GM12878 (cell line): ENCODE measurements around the gene DNAJB6. TPM values are rescaled to one million over a fixed set of nuclear protein-coding genes. Genes with fewer than 3 reads are reported as not detected.

Experiments
- ATAC-seq: fragments of 200-7000 bp; cut with Tn5 transposase; 3 replicates; pipeline ENCODE4 v1.9.1; 2020; ENCODE audit warnings: mild to moderate bottlenecking, moderate library complexity
- BruUV-seq: library from RNA; stranded (reverse); fragments of 400-500 nt; replicated peaks from 2 replicates; lab custom pipeline; 2021; lab: Mats Ljungman, UMichigan
- CTCF ChIA-PET: fragments of 300-600 bp; sonication (Branson Sonifier 250); formaldehyde crosslinking; extraction: SDS; loops from one replicate; lab custom pipeline; 2021; ENCODE audit warnings: inconsistent platforms; lab: Yijun Ruan, JAX
- POLR2A ChIA-PET: fragments of 350-600 bp; formaldehyde crosslinking; extraction: SDS; loops from one replicate; lab custom pipeline; 2021; ENCODE audit warnings: inconsistent platforms; lab: Charles Lee
- RAD21 ChIA-PET: fragments of 300-600 bp; sonication (Branson Sonifier 250); formaldehyde crosslinking; loops from one replicate; lab custom pipeline; 2023; ENCODE audit warnings: antibody characterized with exemption; ENCODE audit not compliant: unreplicated experiment; lab: Charles Lee
- SMC1A ChIA-PET: fragments of 300-600 bp; sonication (Branson Sonifier 250); formaldehyde crosslinking; loops from one replicate; lab custom pipeline; 2023; ENCODE audit not compliant: unreplicated experiment, uncharacterized antibody; lab: Charles Lee
- DNase-seq: peaks from one replicate; pipeline ENCODE4 v3.0.0-alpha.2; 2011; ENCODE audit warnings: low read depth, low spot score
- FAIRE-seq: peaks from 3 replicates; lab custom pipeline; 2011; peaks lifted over from hg19 to GRCh38; lab: Jason Lieb, UNC
- H2AFZ ChIP-seq: 2 replicates; pipeline ENCODE4 v1.6.0; 2011; ENCODE audit warnings: low read depth, low read length, control low read depth; ENCODE audit not compliant: control insufficient read depth
- H3K27ac ChIP-seq: 2 replicates; pipeline ENCODE4 v1.5.1; 2011; ENCODE audit warnings: control low read depth; ENCODE audit not compliant: control insufficient read depth, insufficient read depth
- H3K27me3 ChIP-seq, 2 experiments: replicated peaks in 1 of 2; 2 replicates each; pipeline versions ENCODE4 v1.6.0 to v1.6.1; 2011; ENCODE audit warnings: low read length in 1 of 2; ENCODE audit not compliant: control insufficient read depth in 2 of 2, insufficient read depth in 2 of 2
- H3K36me3 ChIP-seq, 2 experiments: 2 replicates each; pipeline ENCODE4 v1.5.1; 2011; ENCODE audit warnings: low read length in 1 of 2; ENCODE audit not compliant: control insufficient read depth in 2 of 2, insufficient read depth in 2 of 2
- H3K4me1 ChIP-seq: 2 replicates; pipeline ENCODE4 v1.6.1; 2011; ENCODE audit warnings: mild to moderate bottlenecking, low read length, moderate library complexity, mixed read lengths; ENCODE audit not compliant: control insufficient read depth, insufficient read depth
- H3K4me2 ChIP-seq: 2 replicates; pipeline ENCODE4 v1.6.0; 2011; ENCODE audit warnings: control low read depth; ENCODE audit not compliant: control insufficient read depth, insufficient read depth
- H3K4me3 ChIP-seq: fragments of 200-600 bp; sonication (generic); 2 replicates; pipeline ENCODE4 v1.5.1; 2016
- H3K79me2 ChIP-seq: 2 replicates; pipeline ENCODE4 v1.6.0; 2011; ENCODE audit warnings: low read length; ENCODE audit not compliant: control insufficient read depth, insufficient read depth
- H3K9ac ChIP-seq: 2 replicates; pipeline ENCODE4 v1.8.0; 2011; ENCODE audit warnings: low read length, control low read depth, mixed read lengths; ENCODE audit not compliant: control insufficient read depth, insufficient read depth
- H3K9me3 ChIP-seq: replicated peaks from 3 replicates; pipeline ENCODE4 v1.5.1; 2011; ENCODE audit warnings: mild to moderate bottlenecking, low read length; ENCODE audit not compliant: control insufficient read depth, insufficient read depth
- H4K20me1 ChIP-seq: 2 replicates; pipeline ENCODE4 v1.6.0; 2011; ENCODE audit not compliant: control insufficient read depth, insufficient read depth
- ATF7 ChIP-seq: fragments of 450-650 bp; IDR thresholded peaks from 2 replicates; pipeline ENCODE4 v1.6.1; 2016; ENCODE audit warnings: low read depth, mild to moderate bottlenecking
- BRCA1 ChIP-seq: IDR thresholded peaks from 2 replicates; pipeline ENCODE4 v1.6.1; 2011; ENCODE audit warnings: low read depth, low read length, improper control_type of control experiment
- ELK1 ChIP-seq: IDR thresholded peaks from 2 replicates; pipeline ENCODE4 v1.6.1; 2012; ENCODE audit warnings: low read depth, low read length, improper control_type of control experiment
- EZH2 ChIP-seq: IDR thresholded peaks from 2 replicates; pipeline ENCODE4 v1.6.1; 2012; ENCODE audit warnings: low read depth, mild to moderate bottlenecking, control low read depth, inconsistent platforms, low read length, borderline replicate concordance; ENCODE audit not compliant: control insufficient read depth
- LARP7 ChIP-seq: fragments of 450-650 bp; IDR thresholded peaks from 2 replicates; pipeline ENCODE4 v1.6.1; 2017; ENCODE audit warnings: mild to moderate bottlenecking
- RELA ChIP-seq: fragments of 450-650 bp; IDR thresholded peaks from 2 replicates; pipeline ENCODE4 v1.8.0; 2014; ENCODE audit warnings: borderline replicate concordance; ENCODE audit not compliant: partially characterized antibody
- SMARCA5 ChIP-seq: fragments of 450-650 bp; IDR thresholded peaks from 2 replicates; pipeline ENCODE4 v1.6.1; 2017; ENCODE audit warnings: mild to moderate bottlenecking
- SREBF2 ChIP-seq: IDR thresholded peaks from 2 replicates; pipeline ENCODE4 v1.6.1; 2012; ENCODE audit warnings: mild to moderate bottlenecking, low read length
- WGBS: methylation state at CpG from one replicate; pipeline ENCODE4 v1.1.6; 2016; ENCODE audit warnings: low lambda C conversion rate; ENCODE audit not compliant: insufficient replicate concordance, insufficient coverage; ENCODE audit errors: missing lambda C conversion rate; 5-methylcytosine and 5-hydroxymethylcytosine counted together
- in situ Hi-C: fragments of 300-500 bp; cut with MboI; formaldehyde crosslinking; loops from 9 replicates; pipeline ENCODE4 v1.14.3; 2018; ENCODE audit warnings: mixed read lengths
- intact Hi-C: fragments of 100-400 bp; cut with micrococcal nuclease; formaldehyde crosslinking; loops from one replicate; pipeline ENCODE4 v1.14.2; 2022; ENCODE audit not compliant: unreplicated experiment
- polyA plus RNA-seq, 11 experiments: library from polyadenylated mRNA; depleted of rRNA in 4 of 11; unstranded in 6 of 11; stranded (reverse) in 5 of 11; fragments of >200 nt; fragmentation: Nextera tagmentation in 4 of 11; fragmentation: Illumina TruSeq in 1 of 11; extraction: Ambion mirVana in 4 of 11; extraction: Trizol in 1 of 11; gene quantifications; 1 replicate in 1 of 11; 2 replicates in 10 of 11; pipeline versions ENCODE4 v1.2.1 to v1.2.3, GENCODE V29; 2011 to 2016; ENCODE audit warnings: inconsistent platforms in 2 of 11, missing spikeins in 2 of 11, low read depth in 1 of 11
- total RNA-seq, 4 experiments: library from RNA; depleted of rRNA in 3 of 4; stranded (reverse); fragments of >200 nt in 3 of 4; fragmentation: Illumina TruSeq in 1 of 4; extraction: Trizol in 1 of 4; gene quantifications; 2 replicates each; pipeline versions ENCODE4 v1.2.1 to v1.2.3, GENCODE V29; 2013 to 2021
- TF ChIP-seq, protein P1 (sequence below): IDR thresholded peaks from 2 replicates; pipeline ENCODE4 v1.6.1; 2012; ENCODE audit warnings: low read depth, low read length, improper control_type of control experiment

DNAJB6 gene
- total and polyA plus RNA-seq, 10 of the 15 experiments (the other 5 are each of a cell fraction or from before 2014, with no cell fraction given), result 34.5 to 117 (median 53.1) TPM

GRCh38 chr7:157358041-157358752 is 21.4 kb downstream of the DNAJB6 start:
- DNase-seq, result no peak
- no peak overlapping the region for H3K4me3 ChIP-seq
- BruUV-seq, result no TSS peak
- no peaks in the 10 kb centered on the region for H3K9me3 ChIP-seq
- SMC1A ChIA-PET, result interaction anchor here (1.2 kb wide), 2 partner anchors 11 to 20 kb away, joined by 3 read pairs; no protein-coding TSS in a partner anchor
- ATAC-seq, result peak; percentile 13
- no peaks in the 10 kb centered on the region for H4K20me1 ChIP-seq
- in situ Hi-C loops (no loop called here), intact Hi-C loops (loop anchor here (10.0 kb wide), 1 partner anchor 343 kb away; the partner anchor contains the start of gene MNX1)
- RAD21 ChIA-PET, result interaction anchor here (0.9 to 1.0 kb wide), 2 partner anchors 20 to 22 kb away, joined by 3 to 4 read pairs; partner anchors contain the start of gene DNAJB6
- no peak for TF ChIP-seq RELA
- TF ChIP-seq, protein P1, sequence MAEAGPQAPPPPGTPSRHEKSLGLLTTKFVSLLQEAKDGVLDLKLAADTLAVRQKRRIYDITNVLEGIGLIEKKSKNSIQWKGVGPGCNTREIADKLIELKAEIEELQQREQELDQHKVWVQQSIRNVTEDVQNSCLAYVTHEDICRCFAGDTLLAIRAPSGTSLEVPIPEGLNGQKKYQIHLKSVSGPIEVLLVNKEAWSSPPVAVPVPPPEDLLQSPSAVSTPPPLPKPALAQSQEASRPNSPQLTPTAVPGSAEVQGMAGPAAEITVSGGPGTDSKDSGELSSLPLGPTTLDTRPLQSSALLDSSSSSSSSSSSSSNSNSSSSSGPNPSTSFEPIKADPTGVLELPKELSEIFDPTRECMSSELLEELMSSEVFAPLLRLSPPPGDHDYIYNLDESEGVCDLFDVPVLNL, result no peak
- no peak for TF ChIP-seq SREBF2
- no peak for TF ChIP-seq ATF7
- TF ChIP-seq ELK1, result no peak
- no peak for TF ChIP-seq LARP7
- no peak for TF ChIP-seq EZH2
- TF ChIP-seq BRCA1, result no peak
- 0 out of 2 replicates have a peak, but pooled peaks have one; percentile 47 for TF ChIP-seq SMARCA5
- peak overlapping the region; percentile 28 for H3K27ac ChIP-seq
- FAIRE-seq, result no peak
- peaks cover 14% of the 10 kb centered on the region for H3K4me1 ChIP-seq
- H3K79me2 ChIP-seq, result peaks cover 60% of the 10 kb centered on the region
- peaks cover 15 to 16% of the 10 kb centered on the region in 2 experiments for H3K36me3 ChIP-seq
- peak overlapping the region; percentile 13; the same call in 1 of the 2 replicates for H3K4me2 ChIP-seq
- 77% methylated on average over 13 of the region's 13 CpGs for WGBS
- no peak overlapping the region for H3K9ac ChIP-seq
- CTCF ChIA-PET, result interaction anchor here (1.3 to 1.5 kb wide), 3 partner anchors 20 to 28 kb away, joined by 3 to 6 read pairs (median 3); no protein-coding TSS in a partner anchor
- H3K27me3 ChIP-seq, result no peaks in the 10 kb centered on the region
- H2AFZ ChIP-seq, result no peak overlapping the region
- POLR2A ChIA-PET, result interaction anchor here (0.7 kb wide), 1 partner anchor 18 kb away, joined by 3 read pairs; no protein-coding TSS in a partner anchor
